ENCODE data around the gene BLOC1S1.
A peak's percentile ranks its signal among the peaks of the same experiment; 100 is the strongest.

Gene BLOC1S1

GRCh38 chr12:55715833-55716581 lies at the start of gene BLOC1S1:
Gene BLOC1S1 (plus strand): TSS chr12:55716046. CDS start chr12:55716052, 6 bp downstream.
- DNase-seq (ENCODE audit: low spot score), result peak; percentile 95

DNA sequence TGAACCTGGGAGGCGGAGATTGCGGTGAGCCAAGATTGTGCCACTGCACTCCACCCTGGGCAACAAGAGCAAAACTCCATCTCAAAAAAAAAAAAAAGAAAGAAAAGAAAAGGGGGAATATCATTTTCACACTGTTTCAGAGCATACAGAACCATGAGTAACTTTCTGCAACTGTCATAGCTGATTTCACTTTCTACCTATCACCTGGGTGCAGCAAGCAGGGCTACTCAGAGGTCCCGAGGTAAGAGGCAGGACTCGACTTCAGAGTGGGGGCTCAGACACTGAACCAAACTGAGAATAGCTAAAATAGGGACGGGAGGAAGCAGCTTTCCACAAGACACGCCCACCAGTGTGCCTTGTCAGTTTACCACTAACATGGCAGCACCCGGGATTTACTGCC lies 49.3 kb upstream of the BLOC1S1 start:
- DNase-seq (ENCODE audit: low spot score), result no peak

- DNase-seq (ENCODE audit: low spot score), result no peak
Measured at GRCh38 chr12:55670276-55670675, 45.6 kb upstream of the BLOC1S1 start.

DNA sequence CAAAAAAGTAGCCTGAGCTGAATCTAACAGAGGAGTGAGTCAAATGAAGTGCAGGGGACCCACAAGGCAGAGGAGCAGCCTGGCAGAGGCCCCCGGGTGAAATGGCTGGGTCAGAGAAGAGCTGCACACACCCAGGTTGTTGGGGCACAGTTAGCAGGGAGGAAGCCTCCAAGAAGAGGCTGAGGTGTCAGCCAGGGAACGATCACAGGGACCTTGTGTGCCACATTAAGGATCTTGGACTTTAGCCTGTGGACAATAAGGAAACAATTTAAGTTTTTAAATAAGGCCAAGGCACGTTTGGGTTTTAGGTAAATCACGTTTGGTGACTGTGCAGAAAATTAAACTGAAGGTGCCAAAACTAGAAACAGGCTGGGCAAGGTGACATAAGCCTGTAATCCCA lies 44.1 kb upstream of the BLOC1S1 start:
- no peak for DNase-seq (ENCODE audit: low spot score)

GRCh38 chr12:55673638-55674037 lies 42.2 kb upstream of the BLOC1S1 start:
- DNase-seq (ENCODE audit: low spot score), result no peak

DNA sequence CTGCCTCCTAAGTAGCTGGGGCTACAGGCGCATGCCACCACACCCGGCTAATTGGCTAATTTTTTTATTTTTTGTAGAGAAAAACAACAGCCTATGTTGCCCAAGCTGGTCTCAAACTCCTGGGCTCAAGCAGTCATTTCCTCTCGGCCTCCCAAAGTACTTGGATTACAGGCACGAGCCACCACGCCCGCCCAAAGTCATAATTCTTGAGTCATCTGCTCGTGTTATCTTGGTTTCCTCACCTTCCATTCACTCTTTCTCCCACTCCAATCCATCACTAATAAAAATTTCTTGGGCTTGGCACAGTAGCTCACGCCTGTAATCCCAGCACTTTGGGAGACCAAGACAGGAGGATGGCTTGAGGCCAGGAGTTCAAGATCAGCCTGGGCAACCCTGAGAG lies 40.2 kb upstream of the BLOC1S1 start:
- no peak for DNase-seq (ENCODE audit: low spot score)

GRCh38 chr12:55676707-55677106 lies 39.1 kb upstream of the BLOC1S1 start:
- DNase-seq (ENCODE audit: low spot score), result no peak

DNA sequence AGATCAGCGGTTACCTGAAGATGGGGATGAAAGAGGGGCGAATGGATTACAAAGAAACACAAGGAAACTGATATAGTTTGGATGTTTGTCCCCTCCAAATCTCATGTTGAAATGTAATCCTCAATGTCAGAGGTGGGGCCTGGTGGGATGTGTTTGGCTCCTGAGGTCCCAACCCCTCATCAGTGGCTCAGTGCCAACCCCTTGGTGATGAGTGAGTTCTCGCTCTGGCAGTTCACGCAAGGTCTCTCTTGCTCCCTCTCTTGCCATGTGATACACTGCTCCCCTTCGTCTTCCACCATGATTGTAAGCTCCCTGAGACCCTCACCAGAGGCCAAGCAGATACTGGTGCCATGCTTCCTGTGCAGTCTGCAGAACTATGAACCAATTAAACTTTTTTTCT lies 36.2 kb upstream of the BLOC1S1 start:
- DNase-seq (ENCODE audit: low spot score), result no peak

- DNase-seq (ENCODE audit: low spot score), result no peak
Measured at GRCh38 chr12:55681142-55682077, 34.4 kb upstream of the BLOC1S1 start.

GRCh38 chr12:55682087-55682796 lies 33.6 kb upstream of the BLOC1S1 start:
- no peak for DNase-seq (ENCODE audit: low spot score)

- no peak for DNase-seq (ENCODE audit: low spot score)
Measured at GRCh38 chr12:55683676-55684075, 32.2 kb upstream of the BLOC1S1 start.

- DNase-seq (ENCODE audit: low spot score), result no peak
Measured at GRCh38 chr12:55684761-55685370, 31.0 kb upstream of the BLOC1S1 start.

DNA sequence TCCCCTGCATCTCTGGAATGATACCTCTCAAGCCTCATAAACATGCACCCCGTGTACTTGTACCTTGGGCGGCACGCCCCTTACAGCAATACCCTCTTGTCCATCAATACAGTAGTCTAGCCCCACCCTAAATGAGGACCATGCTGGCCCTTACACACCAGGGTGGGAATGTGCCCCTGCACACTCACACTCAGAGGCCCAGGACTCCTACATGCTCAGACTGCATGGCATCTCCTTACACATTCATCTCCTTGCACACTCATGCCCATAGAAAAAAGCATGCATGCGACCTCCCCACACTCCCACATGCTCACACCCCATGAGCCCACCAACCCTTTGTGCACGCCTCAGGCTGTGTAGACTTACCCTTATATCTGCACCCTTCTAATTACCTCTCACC lies 30.2 kb upstream of the BLOC1S1 start:
- no peak for DNase-seq (ENCODE audit: low spot score)

- no peak for DNase-seq (ENCODE audit: low spot score)
Measured at GRCh38 chr12:55686366-55687010, 29.4 kb upstream of the BLOC1S1 start.

DNA sequence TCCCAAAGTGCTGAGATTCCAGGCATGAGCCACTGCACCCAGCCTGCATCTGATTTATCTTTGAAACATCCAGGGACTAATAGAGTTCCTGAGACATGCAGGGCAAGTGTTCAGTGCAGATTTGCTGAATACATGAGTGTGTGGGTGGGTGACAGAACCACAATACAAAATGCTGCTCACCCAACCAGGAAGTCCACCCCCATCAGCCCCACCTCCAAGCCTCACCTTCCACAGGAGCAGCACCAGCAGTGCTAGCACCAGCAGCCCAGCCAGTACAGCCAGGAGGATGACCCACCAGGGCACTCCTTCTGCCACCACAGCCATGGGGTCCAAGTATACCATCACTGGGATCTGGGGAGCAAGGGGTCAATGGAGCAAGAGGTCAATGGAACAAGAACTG lies 28.1 kb upstream of the BLOC1S1 start:
- DNase-seq (ENCODE audit: low spot score), result no peak

GRCh38 chr12:55688716-55689655 lies 26.9 kb upstream of the BLOC1S1 start:
- DNase-seq (ENCODE audit: low spot score), result no peak

GRCh38 chr12:55692631-55693322 lies 23.1 kb upstream of the BLOC1S1 start:
- no peak for DNase-seq (ENCODE audit: low spot score)

- no peak for DNase-seq (ENCODE audit: low spot score)
Measured at GRCh38 chr12:55693323-55694187, 22.3 kb upstream of the BLOC1S1 start.

DNA sequence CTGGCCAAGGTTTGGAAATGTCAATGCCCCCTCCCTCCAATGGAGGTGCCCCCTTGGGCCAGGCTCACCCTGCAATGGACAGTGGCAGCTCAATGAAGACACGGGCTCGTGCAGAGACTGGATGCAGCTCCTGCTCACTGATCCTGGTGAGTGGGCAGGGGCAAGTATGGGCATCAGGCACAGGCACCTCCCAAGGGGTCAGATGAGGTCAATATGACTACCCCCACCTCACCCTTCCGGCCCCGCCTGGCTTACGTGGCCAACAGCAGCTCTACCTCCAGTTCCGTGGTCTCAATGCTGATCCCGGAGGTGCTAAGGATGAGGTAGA lies 21.7 kb upstream of the BLOC1S1 start:
- no peak for DNase-seq (ENCODE audit: low spot score)

All from activated CD4-positive, alpha-beta T cell treated with anti-CD3 and anti-CD28 coated beads, Interleukin-2, Interleukin-4, amounts not matched to agents 100 ng/mL and 50 ng/mL, durations not matched to agents 16 hours and 8 hours (primary cell).